Measurements from ENCODE around the gene PRDM15.

The PRDM15 gene

GRCh38 chr21:41755258-41755933, 123.7 kb downstream of the PRDM15 start:
- DNase-seq: no peak
- in situ Hi-C loops (cut with HindIII; ENCODE audit: low pct_ligation_motif_present, low pct_unique_long_range_greater_than_20kb, low sequenced_read_pairs): loop anchor here (25.0 kb wide), 1 partner anchor 143 kb away; no protein-coding TSS in a partner anchor

- DNase-seq: no peak
- in situ Hi-C loops (cut with HindIII; ENCODE audit: low pct_ligation_motif_present, low pct_unique_long_range_greater_than_20kb, low sequenced_read_pairs): loop anchor here (25.0 kb wide), 1 partner anchor 142 kb away; no protein-coding TSS in a partner anchor
Measured at GRCh38 chr21:41754479-41754891, 124.7 kb downstream of the PRDM15 start.

GRCh38 chr21:41753006-41753898, 125.9 kb downstream of the PRDM15 start:
- DNase-seq: no peak
- in situ Hi-C loops (cut with HindIII; ENCODE audit: low pct_ligation_motif_present, low pct_unique_long_range_greater_than_20kb, low sequenced_read_pairs): loop anchor here (25.0 kb wide), 1 partner anchor 141 kb away; no protein-coding TSS in a partner anchor

GRCh38 chr21:41752231-41752681, 126.9 kb downstream of the PRDM15 start:
- in situ Hi-C loops (cut with HindIII; ENCODE audit: low pct_ligation_motif_present, low pct_unique_long_range_greater_than_20kb, low sequenced_read_pairs): loop anchor here (25.0 kb wide), 1 partner anchor 140 kb away; no protein-coding TSS in a partner anchor

GRCh38 chr21:41751611-41752011, 127.5 kb downstream of the PRDM15 start:
- in situ Hi-C loops (cut with HindIII; ENCODE audit: low pct_ligation_motif_present, low pct_unique_long_range_greater_than_20kb, low sequenced_read_pairs): loop anchor here (25.0 kb wide), 1 partner anchor 139 kb away; no protein-coding TSS in a partner anchor
- DNase-seq: no peak

More at GRCh38 chr21:41752231-41752681, 126.9 kb downstream of the PRDM15 start:
- DNase-seq: peak; percentile 7

- no peak for DNase-seq
- in situ Hi-C loops (cut with HindIII; ENCODE audit: low pct_ligation_motif_present, low pct_unique_long_range_greater_than_20kb, low sequenced_read_pairs): loop anchor here (25.0 kb wide), 1 partner anchor 138 kb away; no protein-coding TSS in a partner anchor
Measured at GRCh38 chr21:41750532-41751151, 128.5 kb downstream of the PRDM15 start.

GRCh38 chr21:41750051-41750450, 129.1 kb downstream of the PRDM15 start:
- in situ Hi-C loops (cut with HindIII; ENCODE audit: low pct_ligation_motif_present, low pct_unique_long_range_greater_than_20kb, low sequenced_read_pairs): loop anchor here (25.0 kb wide), 1 partner anchor 138 kb away; no protein-coding TSS in a partner anchor
- no peak for DNase-seq

GRCh38 chr21:41749286-41749685, 129.9 kb downstream of the PRDM15 start:
- no peak for DNase-seq
- in situ Hi-C loops (cut with HindIII; ENCODE audit: low pct_ligation_motif_present, low pct_unique_long_range_greater_than_20kb, low sequenced_read_pairs): no loop called here
